Measurements from ENCODE around the gene TCOF1.

DNA sequence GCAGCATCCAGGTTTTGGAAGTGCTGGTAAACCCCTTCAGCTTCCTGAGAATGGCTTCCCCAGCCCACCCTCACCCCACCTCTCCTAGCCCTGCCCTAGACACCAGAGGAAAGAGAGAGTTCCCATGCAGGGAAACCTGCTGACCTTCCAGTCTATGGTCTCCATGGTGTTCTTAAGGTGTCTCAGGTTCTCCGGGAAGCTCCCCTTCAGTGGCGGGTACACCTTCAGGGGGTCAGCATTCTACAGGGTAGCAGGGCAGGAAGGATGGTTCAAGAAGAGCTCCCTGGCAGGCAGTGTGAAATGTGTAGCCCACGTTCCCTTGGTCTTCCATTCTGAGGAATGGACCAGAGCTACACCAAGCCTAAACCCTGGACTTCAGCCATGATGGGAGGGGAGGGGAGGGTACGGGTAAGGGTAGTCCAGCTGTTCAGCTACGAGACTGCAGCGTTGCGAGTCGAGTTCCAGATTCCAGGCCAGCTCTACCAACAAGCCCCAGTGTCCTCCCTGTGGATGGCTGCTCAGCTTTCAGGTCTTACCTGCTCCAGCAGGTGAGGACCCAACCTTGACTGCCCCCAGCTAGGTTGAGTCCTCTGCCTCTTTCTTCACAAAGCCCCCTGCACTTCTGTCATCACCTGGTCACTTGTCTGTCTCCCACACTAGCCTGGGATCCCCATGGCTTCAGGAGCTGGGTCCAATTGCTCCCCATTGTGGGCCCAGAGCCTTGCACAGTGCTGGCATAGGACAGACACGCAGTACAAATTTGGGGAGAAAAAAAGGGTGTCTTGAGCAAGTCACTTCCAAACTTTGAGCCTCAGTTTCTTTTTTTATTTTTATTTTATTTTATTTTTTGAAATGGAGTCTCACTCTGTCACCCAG, 47.7 kb downstream of the TCOF1 start:
- TF ChIP-seq POLR2A (IDR thresholded peaks at IDR 0.05; ENCODE audit: low read length) (no peak), GATA1 (IDR thresholded peaks at IDR 0.05; ENCODE audit: low read depth, low read length) (no peak)

Data from erythroblast (primary cell).